OCI-LY3 (cell line): Measurements from ENCODE around the gene KCNMA1.

Experiments
- EZH2phosphoT487 ChIP-seq: fragments of 200-600 bp; shearing (Covaris generic); IDR thresholded peaks from 2 replicates; pipeline ENCODE4 v1.6.1; 2018; ENCODE audit warnings: antibody characterized with exemption, mixed run types, low read depth
- TF ChIP-seq, protein P1 (sequence below): fragments of 200-600, 300-600 bp; sonication (generic); IDR thresholded peaks from 2 replicates; pipeline ENCODE4 v1.5.1; 2014; ENCODE audit warnings: antibody characterized with exemption, low read length, low read depth

- TF ChIP-seq, protein P1, sequence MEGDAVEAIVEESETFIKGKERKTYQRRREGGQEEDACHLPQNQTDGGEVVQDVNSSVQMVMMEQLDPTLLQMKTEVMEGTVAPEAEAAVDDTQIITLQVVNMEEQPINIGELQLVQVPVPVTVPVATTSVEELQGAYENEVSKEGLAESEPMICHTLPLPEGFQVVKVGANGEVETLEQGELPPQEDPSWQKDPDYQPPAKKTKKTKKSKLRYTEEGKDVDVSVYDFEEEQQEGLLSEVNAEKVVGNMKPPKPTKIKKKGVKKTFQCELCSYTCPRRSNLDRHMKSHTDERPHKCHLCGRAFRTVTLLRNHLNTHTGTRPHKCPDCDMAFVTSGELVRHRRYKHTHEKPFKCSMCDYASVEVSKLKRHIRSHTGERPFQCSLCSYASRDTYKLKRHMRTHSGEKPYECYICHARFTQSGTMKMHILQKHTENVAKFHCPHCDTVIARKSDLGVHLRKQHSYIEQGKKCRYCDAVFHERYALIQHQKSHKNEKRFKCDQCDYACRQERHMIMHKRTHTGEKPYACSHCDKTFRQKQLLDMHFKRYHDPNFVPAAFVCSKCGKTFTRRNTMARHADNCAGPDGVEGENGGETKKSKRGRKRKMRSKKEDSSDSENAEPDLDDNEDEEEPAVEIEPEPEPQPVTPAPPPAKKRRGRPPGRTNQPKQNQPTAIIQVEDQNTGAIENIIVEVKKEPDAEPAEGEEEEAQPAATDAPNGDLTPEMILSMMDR = no peak
- TF ChIP-seq EZH2phosphoT487 = no peak
Observed at GRCh38 chr10:77386838-77387237, 250.8 kb downstream of the KCNMA1 start.
